Rectal smooth muscle tissue (tissue), 1 donor: ENCODE results near the gene CADPS.

Experiments used
- H3K27ac ChIP-seq: one replicate; pipeline ENCODE4 v1.7.0; 2013; ENCODE audit warnings: low read depth, low read length, inconsistent platforms
- H3K27me3 ChIP-seq: one replicate; pipeline ENCODE4 v1.7.0; 2013; ENCODE audit warnings: low read length; ENCODE audit not compliant: control insufficient read depth, insufficient read depth
- H3K36me3 ChIP-seq: one replicate; pipeline ENCODE4 v1.7.0; 2013; ENCODE audit warnings: low read length; ENCODE audit not compliant: control insufficient read depth, insufficient read depth
- H3K4me1 ChIP-seq: one replicate; pipeline ENCODE4 v1.7.0; 2013; ENCODE audit warnings: low read length; ENCODE audit not compliant: control insufficient read depth, insufficient read depth
- H3K4me3 ChIP-seq: one replicate; pipeline ENCODE4 v1.7.0; 2013; ENCODE audit warnings: low read length
- H3K9ac ChIP-seq: one replicate; pipeline ENCODE4 v1.7.0; 2013; ENCODE audit warnings: low read length

CADPS gene

GRCh38 chr3:62369476-62369743 is 505.8 kb downstream of the CADPS start:
- peaks cover 51% of the 10 kb centered on the region for H3K27me3 ChIP-seq
- no peak overlapping the region for H3K4me3 ChIP-seq
- H3K9ac ChIP-seq = no peak overlapping the region
- H3K36me3 ChIP-seq = no peaks in the 10 kb centered on the region
- H3K27ac ChIP-seq = no peak overlapping the region
- H3K4me1 ChIP-seq = peaks cover 4% of the 10 kb centered on the region

GRCh38 chr3:62368705-62369475 is 506.3 kb downstream of the CADPS start:
- Histone ChIP-seq H3K36me3 (no peaks in the 10 kb centered on the region), H3K27ac (no peak overlapping the region), H3K27me3 (peaks cover 48% of the 10 kb centered on the region), H3K9ac (no peak overlapping the region), H3K4me1 (peaks cover 4% of the 10 kb centered on the region), H3K4me3 (no peak overlapping the region)

GRCh38 chr3:62368290-62368704 is 506.9 kb downstream of the CADPS start:
- Histone ChIP-seq H3K27me3 (peaks cover 45% of the 10 kb centered on the region), H3K9ac (no peak overlapping the region), H3K4me3 (no peak overlapping the region), H3K27ac (no peak overlapping the region), H3K4me1 (peaks cover 4% of the 10 kb centered on the region), H3K36me3 (no peaks in the 10 kb centered on the region)

GRCh38 chr3:62367763-62368195 is 507.4 kb downstream of the CADPS start:
- Histone ChIP-seq H3K36me3 (no peaks in the 10 kb centered on the region), H3K9ac (no peak overlapping the region), H3K27me3 (peaks cover 45% of the 10 kb centered on the region), H3K27ac (no peak overlapping the region), H3K4me3 (no peak overlapping the region), H3K4me1 (peaks cover 4% of the 10 kb centered on the region)

- peaks cover 4% of the 10 kb centered on the region for H3K4me1 ChIP-seq
- no peak overlapping the region for H3K4me3 ChIP-seq
- no peak overlapping the region for H3K27ac ChIP-seq
- no peaks in the 10 kb centered on the region for H3K36me3 ChIP-seq
- H3K9ac ChIP-seq = no peak overlapping the region
- H3K27me3 ChIP-seq = peaks cover 40% of the 10 kb centered on the region
Measured at GRCh38 chr3:62366126-62366484, 509.1 kb downstream of the CADPS start.

GRCh38 chr3:62365391-62366125 is 509.7 kb downstream of the CADPS start:
- H3K27ac ChIP-seq = no peak overlapping the region
- H3K9ac ChIP-seq = no peak overlapping the region
- H3K4me3 ChIP-seq = no peak overlapping the region
- peaks cover 38% of the 10 kb centered on the region for H3K27me3 ChIP-seq
- no peaks in the 10 kb centered on the region for H3K36me3 ChIP-seq
- peaks cover 4% of the 10 kb centered on the region for H3K4me1 ChIP-seq

GRCh38 chr3:62364191-62364590 is 511.0 kb downstream of the CADPS start:
- Histone ChIP-seq H3K4me3 (no peak overlapping the region), H3K36me3 (no peaks in the 10 kb centered on the region), H3K4me1 (peaks cover 2% of the 10 kb centered on the region), H3K27ac (no peak overlapping the region), H3K27me3 (peaks cover 26% of the 10 kb centered on the region), H3K9ac (no peak overlapping the region)

GRCh38 chr3:62363275-62363674 is 511.9 kb downstream of the CADPS start:
- Histone ChIP-seq H3K27me3 (peaks cover 18% of the 10 kb centered on the region), H3K27ac (no peak overlapping the region), H3K4me3 (no peak overlapping the region), H3K9ac (no peak overlapping the region), H3K36me3 (no peaks in the 10 kb centered on the region), H3K4me1 (no peaks in the 10 kb centered on the region)

- Histone ChIP-seq H3K27me3 (peaks cover 7% of the 10 kb centered on the region), H3K4me1 (no peaks in the 10 kb centered on the region), H3K9ac (no peak overlapping the region), H3K36me3 (no peaks in the 10 kb centered on the region), H3K27ac (no peak overlapping the region), H3K4me3 (no peak overlapping the region)
Measured at GRCh38 chr3:62361824-62362223, 513.4 kb downstream of the CADPS start.

GRCh38 chr3:62361261-62361660 is 514.0 kb downstream of the CADPS start:
- Histone ChIP-seq H3K4me3 (no peak overlapping the region), H3K27ac (no peak overlapping the region), H3K27me3 (peaks cover 2% of the 10 kb centered on the region), H3K9ac (no peak overlapping the region), H3K4me1 (no peaks in the 10 kb centered on the region), H3K36me3 (no peaks in the 10 kb centered on the region)

GRCh38 chr3:62359531-62359930 is 515.7 kb downstream of the CADPS start:
- Histone ChIP-seq H3K27me3 (no peaks in the 10 kb centered on the region), H3K27ac (no peak overlapping the region), H3K4me3 (no peak overlapping the region), H3K9ac (no peak overlapping the region), H3K4me1 (no peaks in the 10 kb centered on the region), H3K36me3 (no peaks in the 10 kb centered on the region)

GRCh38 chr3:62356356-62356755 is 518.9 kb downstream of the CADPS start:
- H3K27me3 ChIP-seq = no peaks in the 10 kb centered on the region
- no peaks in the 10 kb centered on the region for H3K36me3 ChIP-seq
- H3K27ac ChIP-seq = no peak overlapping the region
- no peak overlapping the region for H3K9ac ChIP-seq
- H3K4me3 ChIP-seq = no peak overlapping the region
- H3K4me1 ChIP-seq = no peaks in the 10 kb centered on the region

- H3K4me1 ChIP-seq = no peaks in the 10 kb centered on the region
- H3K9ac ChIP-seq = no peak overlapping the region
- no peak overlapping the region for H3K27ac ChIP-seq
- no peaks in the 10 kb centered on the region for H3K27me3 ChIP-seq
- no peaks in the 10 kb centered on the region for H3K36me3 ChIP-seq
- H3K4me3 ChIP-seq = no peak overlapping the region
Measured at GRCh38 chr3:62355703-62356102, 519.5 kb downstream of the CADPS start.
